Gastroesophageal sphincter (tissue), 4 donors: ENCODE results near the gene MAML2. TPM values are rescaled to one million over a fixed set of nuclear protein-coding genes. Genes with fewer than 3 reads are reported as not detected.

Experiments used
- ATAC-seq: fragments of 150-250 bp; one replicate; pipeline ENCODE4 v1.9.1; 2016; ENCODE audit warnings: mild to moderate bottlenecking, moderate library complexity
- H3K27ac ChIP-seq, 4 donors: fragments of 200-600 bp; sonication (generic) in 3 of 4; 1 replicate in 3 of 4; 2 replicates in 1 of 4; pipeline ENCODE4 v1.5.1; 2016 to 2019
- H3K27me3 ChIP-seq: fragments of 200-600 bp; sonication (generic); one replicate; pipeline ENCODE4 v1.5.1; 2019
- H3K36me3 ChIP-seq, 2 donors: fragments of 200-600 bp; sonication (generic); one replicate each; pipeline ENCODE4 v1.5.1; 2019; ENCODE audit warnings: control low read depth in 1 of 2
- H3K4me1 ChIP-seq, 3 donors: fragments of 200-600 bp; sonication (generic); 1 replicate in 2 of 3; 2 replicates in 1 of 3; pipeline ENCODE4 v1.5.1; 2016 to 2019; ENCODE audit warnings: control low read depth in 2 of 3
- H3K4me3 ChIP-seq, 2 donors: fragments of 200-600 bp; sonication (generic); one replicate each; pipeline ENCODE4 v1.5.1; 2019; ENCODE audit warnings: mild to moderate bottlenecking in 1 of 2, moderate library complexity in 1 of 2
- H3K9me3 ChIP-seq, 3 donors: fragments of 200-600 bp; sonication (generic); one replicate each; pipeline ENCODE4 v1.5.1; 2017 to 2019; ENCODE audit warnings: control low read depth in 2 of 3
- EP300 ChIP-seq: sonication (generic); formaldehyde crosslinking; IDR thresholded peaks from one replicate; pipeline ENCODE4 v1.6.1; 2017; ENCODE audit warnings: antibody characterized with exemption, mild to moderate bottlenecking
- POLR2A ChIP-seq, 2 donors: fragments of 450-650 bp; IDR thresholded peaks; one replicate each; pipeline ENCODE4 v1.6.1; 2017; ENCODE audit warnings: antibody characterized with exemption in 2 of 2, mild to moderate bottlenecking in 2 of 2, moderate library complexity in 1 of 2
- POLR2AphosphoS5 ChIP-seq: sonication (generic); formaldehyde crosslinking; IDR thresholded peaks from one replicate; pipeline ENCODE4 v1.6.1; 2017; ENCODE audit warnings: antibody characterized with exemption
- WGBS, 2 donors: methylation state at CpG; one replicate each; pipeline ENCODE4 v1.1.5; 2018; ENCODE audit warnings: low coverage in 1 of 2; 5-methylcytosine and 5-hydroxymethylcytosine counted together
- total RNA-seq, 4 donors: library from RNA; depleted of rRNA; stranded (reverse); fragments of >200 nt; gene quantifications; one replicate each; pipeline ENCODE4 v1.1.0, GENCODE V29; 2016
- TF ChIP-seq, protein P1 (sequence below), 4 experiments: fragments of 200-600 bp in 2 of 4; fragments of 450-650 bp in 2 of 4; sonication (generic) in 1 of 4; IDR thresholded peaks; one replicate each; pipeline ENCODE4 v1.5.1; 2017 to 2019; ENCODE audit warnings: antibody characterized with exemption in 4 of 4, mild to moderate bottlenecking in 2 of 4, moderate library complexity in 2 of 4

Gene MAML2
- total RNA-seq, 4 donors from 2014 or later, result 15.8 to 31.8 (median 23.7) TPM

- TF ChIP-seq EP300, result no peak
- no peak for TF ChIP-seq POLR2A (IDR thresholded peaks at IDR 0.05)
- TF ChIP-seq, protein P1, sequence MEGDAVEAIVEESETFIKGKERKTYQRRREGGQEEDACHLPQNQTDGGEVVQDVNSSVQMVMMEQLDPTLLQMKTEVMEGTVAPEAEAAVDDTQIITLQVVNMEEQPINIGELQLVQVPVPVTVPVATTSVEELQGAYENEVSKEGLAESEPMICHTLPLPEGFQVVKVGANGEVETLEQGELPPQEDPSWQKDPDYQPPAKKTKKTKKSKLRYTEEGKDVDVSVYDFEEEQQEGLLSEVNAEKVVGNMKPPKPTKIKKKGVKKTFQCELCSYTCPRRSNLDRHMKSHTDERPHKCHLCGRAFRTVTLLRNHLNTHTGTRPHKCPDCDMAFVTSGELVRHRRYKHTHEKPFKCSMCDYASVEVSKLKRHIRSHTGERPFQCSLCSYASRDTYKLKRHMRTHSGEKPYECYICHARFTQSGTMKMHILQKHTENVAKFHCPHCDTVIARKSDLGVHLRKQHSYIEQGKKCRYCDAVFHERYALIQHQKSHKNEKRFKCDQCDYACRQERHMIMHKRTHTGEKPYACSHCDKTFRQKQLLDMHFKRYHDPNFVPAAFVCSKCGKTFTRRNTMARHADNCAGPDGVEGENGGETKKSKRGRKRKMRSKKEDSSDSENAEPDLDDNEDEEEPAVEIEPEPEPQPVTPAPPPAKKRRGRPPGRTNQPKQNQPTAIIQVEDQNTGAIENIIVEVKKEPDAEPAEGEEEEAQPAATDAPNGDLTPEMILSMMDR (IDR thresholded peaks at IDR 0.05), result no peak
- no peak for TF ChIP-seq POLR2AphosphoS5
- 86% methylated on average over 1 of the region's 1 CpG for WGBS, 2 donors
- Histone ChIP-seq H3K27ac (no peak overlapping the region), H3K36me3 (no peaks in the 10 kb centered on the region), H3K27me3 (no peaks in the 10 kb centered on the region), H3K4me3 (no peak overlapping the region), H3K9me3 (no peaks in the 10 kb centered on the region), H3K4me1 (peaks cover 12 to 39% (median 16%) of the 10 kb centered on the region in 3 donors)
- ATAC-seq, result no peak
Observed at GRCh38 chr11:96050435-96051182, 292.4 kb downstream of the MAML2 start.

GRCh38 chr11:96049426-96049825 lies 293.6 kb downstream of the MAML2 start:
- no peak for ATAC-seq
- Histone ChIP-seq H3K4me3 (no peak overlapping the region), H3K27ac (no peak overlapping the region), H3K4me1 (peaks cover 7 to 34% (median 9%) of the 10 kb centered on the region in 3 donors), H3K36me3 (no peaks in the 10 kb centered on the region), H3K27me3 (no peaks in the 10 kb centered on the region), H3K9me3 (no peaks in the 10 kb centered on the region)
- TF ChIP-seq POLR2A (IDR thresholded peaks at IDR 0.05) (no peak), POLR2AphosphoS5 (no peak), EP300 (no peak)
- TF ChIP-seq, protein P1 (IDR thresholded peaks at IDR 0.05), result no peak
- 85 to 100% methylated on average over 2 of the region's 2 CpGs for WGBS, 2 donors

- Histone ChIP-seq H3K4me3 (peak overlapping the region; percentile 28 to 37), H3K4me1 (peaks cover 3 to 20% (median 7%) of the 10 kb centered on the region in 3 donors), H3K9me3 (no peaks in the 10 kb centered on the region), H3K36me3 (no peaks in the 10 kb centered on the region), H3K27me3 (no peaks in the 10 kb centered on the region), H3K27ac (peak overlapping the region; percentile 64 to 77 (median 72))
- 7 to 21% methylated on average over 6 to 9 of the region's 11 CpGs for WGBS, 2 donors
- peak; percentile 87 for ATAC-seq
- TF ChIP-seq POLR2AphosphoS5 (no peak), POLR2A (IDR thresholded peaks at IDR 0.05) (no peak), EP300 (no peak)
- TF ChIP-seq, protein P1 (IDR thresholded peaks at IDR 0.05), result peak in 3 of 4 experiments; percentile 28 to 59 (median 40)
Observed at GRCh38 chr11:96045622-96046456, 297.2 kb downstream of the MAML2 start.

- Histone ChIP-seq H3K36me3 (no peaks in the 10 kb centered on the region), H3K9me3 (no peaks in the 10 kb centered on the region), H3K4me3 (no peak overlapping the region), H3K27me3 (no peaks in the 10 kb centered on the region), H3K4me1 (peaks cover 3 to 20% (median 7%) of the 10 kb centered on the region in 3 donors), H3K27ac (no peak overlapping the region)
- TF ChIP-seq EP300 (no peak), POLR2A (IDR thresholded peaks at IDR 0.05) (no peak), POLR2AphosphoS5 (no peak)
- TF ChIP-seq, protein P1 (IDR thresholded peaks at IDR 0.05), result no peak
- 84 to 100% methylated on average over 2 of the region's 2 CpGs for WGBS, 2 donors
- no peak for ATAC-seq
Observed at GRCh38 chr11:96044747-96045146, 298.2 kb downstream of the MAML2 start.
